Hepatic stellate cell (primary cell): ENCODE data around the gene MATR3.

Experiments used
- DNase-seq: peaks from one replicate; pipeline ENCODE4 v3.0.0; 2011; ENCODE audit warnings: low spot score

Gene MATR3

GRCh38 chr5:139272471-139273321 lies 20.8 kb upstream of the MATR3 start:
- no peak for DNase-seq

DNA sequence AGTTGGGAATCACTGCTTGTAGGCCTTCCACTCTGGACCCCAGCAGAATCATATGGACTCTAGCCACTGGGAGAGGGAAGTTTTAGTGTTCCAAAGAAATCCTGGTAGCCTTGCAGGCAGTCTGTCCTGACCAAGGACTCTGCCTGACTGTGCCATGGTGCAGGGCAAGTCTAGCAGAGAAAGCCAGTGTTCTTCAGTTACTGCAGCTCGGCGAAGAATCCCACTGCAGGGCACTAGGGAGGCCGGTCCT lies 20.3 kb upstream of the MATR3 start:
- no peak for DNase-seq

GRCh38 chr5:139273572-139274289 lies 19.8 kb upstream of the MATR3 start:
- DNase-seq: peak; percentile 91

DNA sequence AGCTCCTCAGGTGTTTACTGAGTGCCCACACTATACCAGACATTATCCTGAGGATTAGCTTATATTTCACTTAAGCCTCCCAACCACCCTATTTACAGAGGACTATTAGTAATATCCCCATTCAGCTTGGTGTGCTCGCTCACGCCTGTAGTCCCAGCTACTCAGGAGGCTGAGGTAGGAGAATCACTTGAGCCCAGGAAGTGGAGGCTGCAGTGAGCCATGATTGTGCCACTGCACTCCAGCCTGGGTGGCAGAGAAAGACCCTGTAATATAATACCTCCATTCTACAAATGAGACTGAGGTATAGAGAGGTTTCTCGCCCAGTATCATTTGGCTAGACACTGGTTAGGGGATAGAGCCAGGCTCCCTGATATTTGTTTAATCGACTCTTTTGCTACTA lies 18.0 kb upstream of the MATR3 start:
- DNase-seq: no peak

GRCh38 chr5:139275956-139276355 lies 17.6 kb upstream of the MATR3 start:
- no peak for DNase-seq

DNA sequence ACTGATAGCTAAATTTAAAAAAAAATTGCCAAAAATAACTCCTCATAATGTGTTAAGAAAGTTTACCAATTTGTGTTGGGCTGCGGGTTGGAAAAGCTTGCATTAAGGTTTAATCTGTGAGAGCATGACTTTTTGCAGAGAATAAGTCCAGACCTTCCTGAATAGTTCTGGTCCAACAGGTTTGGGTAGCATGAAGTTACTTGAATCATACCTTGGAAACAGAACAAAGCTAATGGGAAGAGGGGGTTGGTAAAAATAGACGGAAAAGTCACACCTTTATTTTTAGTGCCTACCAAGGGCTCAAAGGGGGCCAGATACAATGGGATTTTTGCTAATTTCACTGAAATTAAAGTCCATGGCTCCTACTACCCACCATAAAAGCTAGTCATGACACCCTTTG lies 17.1 kb upstream of the MATR3 start:
- no peak for DNase-seq

- DNase-seq: no peak
Observed at GRCh38 chr5:139277171-139277570, 16.4 kb upstream of the MATR3 start.

GRCh38 chr5:139278540-139279274 lies 14.8 kb upstream of the MATR3 start:
- no peak for DNase-seq

DNA sequence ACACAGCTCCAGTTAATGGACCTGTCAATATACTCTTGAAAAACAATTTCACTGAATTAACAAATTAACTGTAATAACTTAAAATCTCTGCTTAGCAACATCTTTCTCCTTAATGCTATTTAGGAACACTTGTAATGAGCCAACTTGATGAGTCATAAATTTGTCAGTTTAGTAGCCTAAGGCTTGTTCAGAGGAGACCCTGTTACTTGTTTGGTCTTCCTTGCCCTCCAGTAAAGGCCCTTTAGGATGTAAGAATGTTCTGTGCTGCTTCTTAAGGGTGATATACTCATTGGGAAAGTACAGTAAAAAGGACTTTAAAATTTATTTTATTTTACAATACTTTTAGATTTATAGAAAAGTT lies 11.4 kb upstream of the MATR3 start:
- DNase-seq: no peak

DNA sequence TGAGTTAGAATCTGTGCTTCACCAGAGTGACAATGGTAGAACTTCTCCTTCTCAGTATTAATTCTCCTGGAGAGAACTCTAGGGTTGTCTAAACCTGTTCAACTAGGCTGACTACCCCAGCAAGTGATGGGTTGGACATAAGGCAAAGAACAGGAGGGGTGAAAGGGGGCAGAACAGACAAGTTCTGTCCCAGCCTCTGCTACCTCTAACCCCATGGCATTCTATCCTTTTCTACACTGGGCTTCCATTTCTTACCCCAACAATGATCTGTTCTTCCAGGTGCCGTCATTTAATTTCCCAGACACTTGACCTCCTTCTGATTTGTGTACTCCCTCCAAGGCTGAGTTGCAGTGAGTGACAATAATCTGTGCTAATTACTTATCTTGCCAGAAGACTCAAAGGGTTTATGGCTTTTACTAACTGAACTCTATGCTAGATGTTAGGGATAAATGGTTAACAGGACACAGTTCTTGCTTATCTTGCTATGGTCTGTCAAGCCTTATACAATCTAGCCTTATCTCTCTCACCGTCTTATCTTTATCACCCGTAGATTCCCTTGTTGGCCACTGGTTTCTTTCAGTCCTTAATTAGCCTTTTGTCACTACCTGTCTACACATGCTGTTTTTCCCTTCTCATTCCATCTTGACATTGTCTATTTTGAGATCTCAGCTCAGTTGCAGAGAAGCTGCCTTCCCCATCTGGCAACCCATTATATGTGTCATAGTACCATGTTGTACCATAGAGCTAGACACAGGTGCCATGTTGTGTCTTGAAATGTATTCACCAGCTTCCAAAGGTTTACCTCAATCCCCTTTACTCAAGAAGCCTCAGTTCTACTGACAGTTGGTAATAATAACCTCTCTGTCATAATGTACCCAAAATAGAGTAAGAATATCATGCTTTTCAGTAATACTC lies 10.0 kb upstream of the MATR3 start:
- no peak for DNase-seq

GRCh38 chr5:139284295-139284694 lies 9.2 kb upstream of the MATR3 start:
- no peak for DNase-seq

GRCh38 chr5:139285651-139286392 lies 7.7 kb upstream of the MATR3 start:
- no peak for DNase-seq

GRCh38 chr5:139287890-139288635 lies 5.5 kb upstream of the MATR3 start:
- no peak for DNase-seq

GRCh38 chr5:139291051-139291450 lies 2.5 kb upstream of the MATR3 start:
- DNase-seq: no peak

DNA sequence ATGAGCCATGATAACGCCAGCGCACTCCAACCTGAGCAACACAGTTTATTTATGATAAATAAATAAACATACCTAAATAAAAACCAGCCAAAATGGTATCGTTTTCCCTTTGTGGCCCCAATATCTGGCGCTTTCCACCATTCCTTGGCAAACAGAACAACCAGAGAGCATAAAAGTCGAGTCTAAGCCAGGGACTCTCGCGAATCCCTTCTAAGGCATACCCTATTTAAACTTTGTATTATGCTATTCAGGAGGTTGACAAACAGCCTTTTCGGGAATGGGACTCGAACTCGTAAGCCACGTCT lies 386 bp upstream of the MATR3 start:
- DNase-seq: no peak

- DNase-seq: peak; percentile 63
Observed at GRCh38 chr5:139294374-139295165, 1.0 kb downstream of the MATR3 start.

GRCh38 chr5:139295346-139296057 lies 2.0 kb downstream of the MATR3 start:
- no peak for DNase-seq

DNA sequence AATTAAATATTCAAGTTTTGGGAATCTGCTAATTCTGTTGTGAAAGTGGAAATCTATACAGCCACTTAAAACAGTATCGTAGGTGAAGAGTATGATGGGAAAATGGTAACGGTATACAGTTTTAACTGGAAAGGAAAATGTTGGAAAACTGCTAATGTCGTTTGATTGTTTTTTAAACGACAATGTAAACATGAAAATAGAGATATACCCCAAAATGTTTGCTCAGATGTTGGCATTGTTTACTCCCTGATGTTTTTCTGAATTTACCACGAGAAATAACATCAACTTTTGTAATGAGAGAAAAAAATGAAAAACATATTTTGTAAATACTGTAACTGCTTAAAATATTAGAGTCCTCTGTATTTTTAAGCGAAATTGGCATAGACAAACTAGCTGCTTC lies 2.7 kb downstream of the MATR3 start:
- no peak for DNase-seq

DNA sequence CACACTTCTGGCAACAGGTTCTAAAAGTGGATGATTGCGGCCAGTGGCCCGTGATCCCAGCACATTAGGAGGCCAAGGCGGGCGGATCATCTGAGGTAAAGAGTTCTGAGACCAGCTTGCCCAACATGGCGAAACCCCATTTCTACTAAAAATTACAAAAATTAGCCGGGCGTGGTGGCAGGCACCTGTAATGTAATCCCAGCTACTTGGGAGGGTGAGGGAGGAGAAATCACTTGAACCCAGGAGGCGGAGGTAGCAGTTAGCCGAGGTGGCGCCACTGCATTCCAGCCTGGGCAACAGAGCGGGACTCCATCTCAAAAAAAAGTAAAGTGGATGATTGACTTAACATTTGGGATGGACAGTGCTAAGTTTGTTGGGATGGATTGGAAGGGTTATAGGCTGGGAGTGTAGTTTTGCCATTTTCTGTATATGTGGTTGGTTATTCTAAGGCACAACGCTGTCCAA lies 3.4 kb downstream of the MATR3 start:
- no peak for DNase-seq
